IMR-90 (cell line): ENCODE data around the gene TSHZ3. TPM values are rescaled to one million over a fixed set of nuclear protein-coding genes. Genes with fewer than 3 reads are reported as not detected.

Experiments
- ATAC-seq: fragments of 200-7000 bp; cut with Tn5 transposase; 2 replicates; pipeline ENCODE4 v1.9.1; 2020; ENCODE audit warnings: low read depth, mild to moderate bottlenecking, moderate library complexity
- BruUV-seq: library from RNA; stranded (reverse); fragments of 400-500 nt; replicated peaks from 2 replicates; lab custom pipeline; 2021; lab: Mats Ljungman, UMichigan
- CTCF ChIA-PET: fragments of 300-600 bp; formaldehyde crosslinking; extraction: SDS; loops from one replicate; lab custom pipeline; 2021; ENCODE audit warnings: antibody characterized with exemption; lab: Yijun Ruan, JAX
- POLR2A ChIA-PET: fragments of 300-600 bp; sonication (Branson Sonifier 250); formaldehyde crosslinking; loops from one replicate; lab custom pipeline; 2022; ENCODE audit warnings: antibody characterized with exemption; ENCODE audit not compliant: unreplicated experiment; lab: Charles Lee
- DNase-seq: peaks from one replicate; pipeline ENCODE4 v3.0.0; 2013
- H2AFZ ChIP-seq: replicated peaks from 2 replicates; pipeline ENCODE3; 2013; ENCODE audit warnings: low read length, mild to moderate bottlenecking; ENCODE audit not compliant: poor library complexity
- H2AK5ac ChIP-seq: 2 replicates; pipeline ENCODE4 v1.6.1; 2013; ENCODE audit warnings: low read depth, low read length, inconsistent platforms
- H2AK9ac ChIP-seq: replicated peaks from 2 replicates; pipeline ENCODE3; 2013; ENCODE audit warnings: mild to moderate bottlenecking, low read depth, low read length, moderate library complexity; ENCODE audit not compliant: poor library complexity
- H2BK120ac ChIP-seq: 2 replicates; pipeline ENCODE4 v1.6.1; 2013; ENCODE audit warnings: low read depth, low read length, inconsistent platforms
- H2BK15ac ChIP-seq: 3 replicates; pipeline ENCODE4 v1.6.1; 2013; ENCODE audit warnings: low read depth, low read length, inconsistent platforms
- H2BK20ac ChIP-seq: 2 replicates; pipeline ENCODE4 v1.6.1; 2013; ENCODE audit warnings: low read depth, mild to moderate bottlenecking, inconsistent platforms, low read length, moderate library complexity
- H2BK5ac ChIP-seq: 2 replicates; pipeline ENCODE4 v1.6.1; 2013; ENCODE audit warnings: mild to moderate bottlenecking, low read depth, low read length, inconsistent platforms; ENCODE audit not compliant: poor library complexity, severe bottlenecking
- H3K14ac ChIP-seq: replicated peaks from 2 replicates; pipeline ENCODE4 v1.6.1; 2013; ENCODE audit warnings: low read depth, low read length, inconsistent platforms
- H3K18ac ChIP-seq: 2 replicates; pipeline ENCODE4 v1.6.1; 2013; ENCODE audit warnings: low read depth, low read length, control low read depth
- H3K23ac ChIP-seq: 2 replicates; pipeline ENCODE4 v1.6.1; 2013; ENCODE audit warnings: low read depth, low read length, inconsistent platforms
- H3K27ac ChIP-seq: 2 replicates; pipeline ENCODE4 v1.5.1; 2013; ENCODE audit warnings: mild to moderate bottlenecking, control low read depth, low read length; ENCODE audit not compliant: insufficient read depth
- H3K27me3 ChIP-seq: 2 replicates; pipeline ENCODE4 v1.6.1; 2013; ENCODE audit warnings: low read length; ENCODE audit not compliant: control insufficient read depth, insufficient read depth
- H3K36me3 ChIP-seq: 2 replicates; pipeline ENCODE4 v1.6.1; 2013; ENCODE audit warnings: low read length, mixed read lengths; ENCODE audit not compliant: control insufficient read depth, insufficient read depth
- H3K4ac ChIP-seq: 2 replicates; pipeline ENCODE4 v1.6.1; 2013; ENCODE audit warnings: low read depth, low read length, inconsistent platforms
- H3K4me1 ChIP-seq: 2 replicates; pipeline ENCODE4 v1.6.1; 2013; ENCODE audit warnings: low read length, mixed read lengths; ENCODE audit not compliant: control insufficient read depth, insufficient read depth
- H3K4me2 ChIP-seq: 2 replicates; pipeline ENCODE4 v1.6.1; 2013; ENCODE audit warnings: low read depth, mild to moderate bottlenecking, control low read depth, low read length, moderate library complexity
- H3K4me3 ChIP-seq: 2 replicates; pipeline ENCODE4 v1.5.1; 2013; ENCODE audit warnings: low read depth, mild to moderate bottlenecking, control low read depth, low read length, moderate library complexity; ENCODE audit not compliant: insufficient read depth
- H3K56ac ChIP-seq: 2 replicates; pipeline ENCODE4 v1.6.1; 2013; ENCODE audit warnings: low read length, inconsistent platforms; ENCODE audit not compliant: insufficient read depth; ENCODE audit errors: extremely low read depth
- H3K79me1 ChIP-seq, 2 experiments: 2 replicates each; pipeline ENCODE4 v1.6.1; 2013; ENCODE audit warnings: low read length in 2 of 2, inconsistent platforms in 1 of 2, low read depth in 1 of 2
- H3K9ac ChIP-seq: 2 replicates; pipeline ENCODE4 v1.6.1; 2013; ENCODE audit warnings: low read depth, low read length, control low read depth
- H3K9me1 ChIP-seq: 2 replicates; pipeline ENCODE4 v1.6.1; 2013; ENCODE audit warnings: low read length, inconsistent platforms; ENCODE audit not compliant: insufficient read depth
- H3K9me3 ChIP-seq: 2 replicates; pipeline ENCODE4 v1.6.1; 2013; ENCODE audit warnings: low read length; ENCODE audit not compliant: control insufficient read depth, insufficient read depth
- H4K20me1 ChIP-seq: 2 replicates; pipeline ENCODE4 v1.6.1; 2013; ENCODE audit warnings: low read length, inconsistent platforms; ENCODE audit not compliant: insufficient read depth
- H4K5ac ChIP-seq: 2 replicates; pipeline ENCODE4 v1.6.1; 2013; ENCODE audit warnings: mild to moderate bottlenecking, low read depth, low read length, control low read depth
- H4K8ac ChIP-seq, 2 experiments: 2 replicates each; pipeline ENCODE4 v1.6.1; 2013; ENCODE audit warnings: low read depth in 2 of 2, low read length in 2 of 2, control low read depth in 1 of 2, inconsistent platforms in 1 of 2
- H4K91ac ChIP-seq: 2 replicates; pipeline ENCODE4 v1.6.1; 2013; ENCODE audit warnings: low read depth, low read length, inconsistent platforms; ENCODE audit not compliant: insufficient read depth
- MAZ ChIP-seq: IDR thresholded peaks from 2 replicates; pipeline ENCODE4 v1.6.1; 2012; ENCODE audit warnings: low read depth, mild to moderate bottlenecking, low read length, improper control_type of control experiment, moderate library complexity, borderline replicate concordance
- MXI1 ChIP-seq: IDR thresholded peaks from 2 replicates; pipeline ENCODE4 v1.6.1; 2012; ENCODE audit warnings: low read depth, mild to moderate bottlenecking, low read length, moderate library complexity, borderline replicate concordance
- NFE2L2 ChIP-seq: fragments of 150-350 bp; IDR thresholded peaks from 2 replicates; pipeline ENCODE4 v1.6.1; 2016; ENCODE audit warnings: low read depth, mild to moderate bottlenecking, low read length
- POLR2A ChIP-seq: IDR thresholded peaks from 2 replicates; pipeline ENCODE4 v1.6.1; 2012; ENCODE audit warnings: mild to moderate bottlenecking, low read depth, low read length
- RAD21 ChIP-seq: IDR thresholded peaks from 2 replicates; pipeline ENCODE4 v1.6.1; 2012; ENCODE audit warnings: low read length, improper control_type of control experiment
- SMC3 ChIP-seq: fragments of 150-350 bp; IDR thresholded peaks from 2 replicates; pipeline ENCODE4 v1.6.1; 2016; ENCODE audit warnings: low read depth, mild to moderate bottlenecking, antibody characterized with exemption, low read length, moderate library complexity
- WGBS, 2 experiments: methylation state at CpG; one replicate each; pipeline versions ENCODE4 v1.1.5 to v1.1.7; 2013; ENCODE audit warnings: missing lambda C conversion rate in 2 of 2; ENCODE audit not compliant: insufficient read length in 1 of 2; ENCODE audit errors: extremely low coverage in 2 of 2; 5-methylcytosine and 5-hydroxymethylcytosine counted together
- dilution Hi-C: fragments of 300-500 bp; cut with HindIII; formaldehyde crosslinking; loops from one replicate; pipeline ENCODE4 v1.14.3; 2018; ENCODE audit warnings: low sequenced_read_pairs; ENCODE audit not compliant: unreplicated experiment
- in situ Hi-C: fragments of 300-500 bp; cut with MboI; formaldehyde crosslinking; loops from 3 replicates; pipeline ENCODE4 v1.14.3; 2019; ENCODE audit warnings: low sequenced_read_pairs, inconsistent platforms, mixed read lengths
- intact Hi-C: fragments of 100-400 bp; cut with micrococcal nuclease; formaldehyde crosslinking; loops from 2 replicates; pipeline ENCODE4 v1.10.0; 2022
- polyA plus RNA-seq, 3 experiments: library from polyadenylated mRNA; depleted of rRNA; stranded (reverse); fragments of >200 nt; gene quantifications; 2 replicates each; pipeline ENCODE4 v1.2.3, GENCODE V29; 2012; ENCODE audit warnings: low replicate concordance in 1 of 3
- total RNA-seq: library from RNA; depleted of rRNA; stranded (reverse); fragments of >200 nt; gene quantifications from 2 replicates; pipeline ENCODE4 v1.2.3, GENCODE V29; 2012
- TF ChIP-seq, protein P1 (sequence below): conservative IDR thresholded peaks from 2 replicates; pipeline ENCODE4 v1.5.1; 2012; ENCODE audit warnings: mild to moderate bottlenecking, low read depth, low read length, improper control_type of control experiment

The TSHZ3 gene
- total and polyA plus RNA-seq, 2 of the 4 experiments (the other 2 are of a cell fraction), result 8.1 to 13.0 TPM

- TF ChIP-seq, protein P1, sequence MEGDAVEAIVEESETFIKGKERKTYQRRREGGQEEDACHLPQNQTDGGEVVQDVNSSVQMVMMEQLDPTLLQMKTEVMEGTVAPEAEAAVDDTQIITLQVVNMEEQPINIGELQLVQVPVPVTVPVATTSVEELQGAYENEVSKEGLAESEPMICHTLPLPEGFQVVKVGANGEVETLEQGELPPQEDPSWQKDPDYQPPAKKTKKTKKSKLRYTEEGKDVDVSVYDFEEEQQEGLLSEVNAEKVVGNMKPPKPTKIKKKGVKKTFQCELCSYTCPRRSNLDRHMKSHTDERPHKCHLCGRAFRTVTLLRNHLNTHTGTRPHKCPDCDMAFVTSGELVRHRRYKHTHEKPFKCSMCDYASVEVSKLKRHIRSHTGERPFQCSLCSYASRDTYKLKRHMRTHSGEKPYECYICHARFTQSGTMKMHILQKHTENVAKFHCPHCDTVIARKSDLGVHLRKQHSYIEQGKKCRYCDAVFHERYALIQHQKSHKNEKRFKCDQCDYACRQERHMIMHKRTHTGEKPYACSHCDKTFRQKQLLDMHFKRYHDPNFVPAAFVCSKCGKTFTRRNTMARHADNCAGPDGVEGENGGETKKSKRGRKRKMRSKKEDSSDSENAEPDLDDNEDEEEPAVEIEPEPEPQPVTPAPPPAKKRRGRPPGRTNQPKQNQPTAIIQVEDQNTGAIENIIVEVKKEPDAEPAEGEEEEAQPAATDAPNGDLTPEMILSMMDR, result no peak
- TF ChIP-seq MAZ (no peak), MXI1 (no peak), POLR2A (no peak), NFE2L2 (no peak), SMC3 (no peak), RAD21 (no peak)
- no peak overlapping the region for H2AFZ ChIP-seq
- no peak overlapping the region for H3K9ac ChIP-seq
- no peak overlapping the region; the same call in 1 of the 2 replicates for H2BK120ac ChIP-seq
- H3K4ac ChIP-seq, result peak overlapping the region; percentile 80
- CTCF ChIA-PET, result no interaction called here
- peak overlapping the region; percentile 14; the same call in 1 of the 2 replicates for H3K23ac ChIP-seq
- no peak overlapping the region for H3K56ac ChIP-seq
- H4K8ac ChIP-seq, result peak overlapping the region in 1 of 2 experiments; percentile 44; a peak in 1 of 4 replicates
- H3K9me1 ChIP-seq, result peaks cover 44% of the 10 kb centered on the region
- in situ Hi-C loops, result no loop called here
- no peak overlapping the region for H3K27ac ChIP-seq
- no peak overlapping the region for H2BK15ac ChIP-seq
- no peak overlapping the region for H2BK20ac ChIP-seq
- H3K9me3 ChIP-seq, result no peaks in the 10 kb centered on the region
- no peak overlapping the region for H3K4me3 ChIP-seq
- intact Hi-C loops, result no loop called here
- peaks cover 76 to 100% of the 10 kb centered on the region in 2 experiments for H3K79me1 ChIP-seq
- peak overlapping the region; percentile 73 for H3K14ac ChIP-seq
- no peak overlapping the region for H4K5ac ChIP-seq
- no peak overlapping the region for H3K18ac ChIP-seq
- dilution Hi-C loops, result no loop called here
- no peak for ATAC-seq
- no peak overlapping the region for H2BK5ac ChIP-seq
- BruUV-seq, result no TSS peak
- DNase-seq, result no peak
- 0 out of 2 replicates have a peak overlapping the region, but pooled peaks have one; percentile 44 for H3K4me2 ChIP-seq
- no peaks in the 10 kb centered on the region for H3K27me3 ChIP-seq
- POLR2A ChIA-PET, result no interaction called here
- peaks cover 15% of the 10 kb centered on the region for H3K4me1 ChIP-seq
- peaks cover 9% of the 10 kb centered on the region; the same call in 1 of the 2 replicates for H3K36me3 ChIP-seq
- H2AK9ac ChIP-seq, result peak overlapping the region; percentile 23
- no CpG with 5 or more reads among the region's 8 CpGs for WGBS, 2 experiments
- H4K91ac ChIP-seq, result no peak overlapping the region
- peaks cover 80% of the 10 kb centered on the region for H4K20me1 ChIP-seq
- H2AK5ac ChIP-seq, result peak overlapping the region; percentile 15; the same call in 1 of the 2 replicates
These were observed 62.7 kb downstream of the TSHZ3 start for GRCh38 chr19:31286491-31286890.
